Regular cardiac myocyte (primary cell): ENCODE measurements around the gene DLX3. TPM values are rescaled to one million over a fixed set of nuclear protein-coding genes. Genes with fewer than 3 reads are reported as not detected.

Source experiments
- total RNA-seq: library from RNA; depleted of rRNA; stranded (reverse); fragments of >200 nt; gene quantifications from 2 replicates; pipeline ENCODE4 v1.2.3, GENCODE V29; 2014

Gene DLX3
- total RNA-seq: 0.19 TPM in 1 of 2 replicates, not detected in the other

GRCh38 chr17:49995055-49995738 lies at the start of gene DLX3:
Gene DLX3, minus strand, starts transcription at chr17:49995224. Its CDS starts 226 bp downstream, at chr17:49994998.

GRCh38 chr17:49969134-49969759 lies 25.8 kb downstream of the DLX3 start, which contains the start of gene DLX4:
Gene DLX4, plus strand, starts transcription at chr17:49969190. Its CDS starts 279 bp downstream, at chr17:49969469.

Other genes starting within 250 kb of the DLX3 start
- gene FAM117A, start 231.1 kb downstream of the DLX3 start, total RNA-seq: 0.96 and 3.4 TPM in 2 replicates
- gene KAT7, start 206.5 kb downstream of the DLX3 start, total RNA-seq: 28.6 and 29.3 TPM in 2 replicates
- not detected in 2 replicates for gene TAC4, start 147.2 kb downstream of the DLX3 start, total RNA-seq
- gene DLX4, start 26.0 kb downstream of the DLX3 start, total RNA-seq: not detected in 2 replicates
- 148 and 315 TPM in 2 replicates for gene ITGA3, start 60.9 kb upstream of the DLX3 start, total RNA-seq
- 10.2 and 11.6 TPM in 2 replicates for gene PDK2, start 100.1 kb upstream of the DLX3 start, total RNA-seq
- 1.5 and 3.7 TPM in 2 replicates for gene SAMD14, start 134.9 kb upstream of the DLX3 start, total RNA-seq
- gene PPP1R9B, start 155.5 kb upstream of the DLX3 start, total RNA-seq: 29.0 and 61.5 TPM in 2 replicates
- gene SGCA, start 170.8 kb upstream of the DLX3 start, total RNA-seq: 2.1 and 23.7 TPM in 2 replicates
- gene COL1A1, start 206.4 kb upstream of the DLX3 start, total RNA-seq: 508 and 731 TPM in 2 replicates